Ramos (cell line): Measurements from ENCODE around the gene PTPRT.

Experiments used
- in situ Hi-C: fragments of 300-500 bp; cut with MboI; formaldehyde crosslinking; loops from one replicate; pipeline ENCODE4 v1.14.3; 2022; ENCODE audit warnings: low sequenced_read_pairs; ENCODE audit not compliant: unreplicated experiment

Gene PTPRT

GRCh38 chr20:43189554-43190331, at the start of gene PTPRT:
TSS of gene PTPRT (minus strand) at chr20:43189906. CDS start at chr20:43189733, 173 bp downstream.
- in situ Hi-C loops, result loop anchor here (25.0 kb wide), 1 partner anchor 1452 kb away; no protein-coding TSS in a partner anchor

- in situ Hi-C loops, result no loop called here
These were observed 49.1 kb upstream of the PTPRT start for GRCh38 chr20:43238833-43239232.

- in situ Hi-C loops, result no loop called here
These were observed 48.6 kb upstream of the PTPRT start for GRCh38 chr20:43238266-43238665.

DNA sequence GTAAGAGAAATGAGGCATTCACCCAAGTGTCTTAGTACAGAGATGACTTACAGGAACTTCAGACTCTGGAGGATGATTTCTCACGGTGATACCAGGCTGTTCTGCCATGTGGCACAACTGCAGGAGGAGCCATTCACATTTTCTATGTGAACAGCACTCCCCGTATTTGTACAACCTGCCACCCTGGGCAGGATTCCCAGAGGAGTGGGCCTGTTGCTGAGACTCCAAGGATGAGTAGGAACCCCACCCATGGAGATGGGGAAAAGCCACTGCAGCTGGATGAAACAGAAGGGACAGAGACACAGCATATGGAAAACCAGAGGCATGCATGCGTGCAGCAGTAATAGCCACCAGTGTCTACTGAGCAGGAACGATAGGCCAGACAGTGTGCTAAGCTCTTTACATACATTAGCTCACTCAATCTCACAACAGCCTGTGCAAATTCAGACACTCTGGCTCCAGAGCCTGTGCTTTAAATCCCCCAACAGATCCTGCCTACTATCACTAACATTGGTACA, 48.0 kb upstream of the PTPRT start:
- in situ Hi-C loops, result no loop called here

DNA sequence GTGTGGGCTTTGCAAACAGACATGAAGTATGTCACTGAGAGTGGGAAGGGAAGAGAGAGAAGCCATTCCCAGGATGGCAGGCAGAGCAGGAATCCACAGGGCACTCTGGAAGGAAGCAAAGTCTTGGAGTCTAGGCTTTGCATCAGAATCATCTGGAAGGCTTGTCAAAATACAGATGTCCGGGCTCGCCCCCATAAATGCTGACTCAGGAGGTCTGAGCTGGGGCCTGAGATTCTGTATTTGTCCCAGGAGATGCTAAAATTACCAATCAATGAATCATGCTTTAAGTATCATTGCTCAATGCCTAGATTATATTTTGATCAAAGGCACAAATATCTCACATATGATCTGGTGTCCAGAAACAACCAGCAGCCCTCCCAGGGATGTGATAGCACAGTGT, 46.3 kb upstream of the PTPRT start:
- in situ Hi-C loops, result no loop called here

DNA sequence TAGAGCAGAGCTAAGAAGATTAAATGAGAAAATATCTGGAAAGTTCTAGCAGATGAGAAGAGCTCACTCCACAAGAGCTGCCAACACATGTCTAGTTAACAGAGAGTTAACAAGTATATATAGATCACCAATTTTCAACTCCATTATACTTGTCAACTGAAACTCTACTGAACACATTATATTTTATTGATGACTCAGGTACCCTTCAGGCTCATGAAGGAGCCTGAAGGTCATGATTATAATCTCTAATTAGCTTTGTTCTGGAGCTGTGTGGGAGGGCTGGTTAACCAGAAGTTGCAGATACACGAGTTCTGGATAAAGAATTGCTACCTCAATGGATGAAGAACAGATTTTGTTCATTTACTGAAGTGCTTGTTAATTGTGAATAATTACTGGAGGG, 42.1 kb upstream of the PTPRT start:
- in situ Hi-C loops, result no loop called here

DNA sequence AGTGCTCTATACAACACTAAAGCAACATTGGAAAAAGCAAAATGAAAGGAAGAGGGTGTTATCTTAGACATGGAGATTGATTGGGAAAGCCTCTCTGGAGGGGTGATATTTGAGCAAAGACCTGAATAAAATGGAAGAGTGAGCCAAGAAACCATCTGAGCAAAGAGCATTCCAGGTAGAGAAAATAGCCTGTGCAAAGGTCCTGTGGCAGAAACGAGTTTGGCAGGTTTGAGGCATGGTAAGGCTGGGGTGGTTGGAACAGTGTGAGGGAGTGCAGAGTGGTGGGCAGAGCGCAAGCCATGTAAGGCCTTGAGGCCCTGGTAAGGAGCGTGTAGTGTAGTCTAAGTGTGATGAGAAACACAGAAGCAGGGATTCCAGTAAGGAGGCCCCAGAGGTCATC, 40.0 kb upstream of the PTPRT start:
- in situ Hi-C loops, result no loop called here

GRCh38 chr20:43220612-43221011, 30.9 kb upstream of the PTPRT start:
- in situ Hi-C loops, result no loop called here

- in situ Hi-C loops, result no loop called here
These were observed 21.2 kb upstream of the PTPRT start for GRCh38 chr20:43210901-43211300.

DNA sequence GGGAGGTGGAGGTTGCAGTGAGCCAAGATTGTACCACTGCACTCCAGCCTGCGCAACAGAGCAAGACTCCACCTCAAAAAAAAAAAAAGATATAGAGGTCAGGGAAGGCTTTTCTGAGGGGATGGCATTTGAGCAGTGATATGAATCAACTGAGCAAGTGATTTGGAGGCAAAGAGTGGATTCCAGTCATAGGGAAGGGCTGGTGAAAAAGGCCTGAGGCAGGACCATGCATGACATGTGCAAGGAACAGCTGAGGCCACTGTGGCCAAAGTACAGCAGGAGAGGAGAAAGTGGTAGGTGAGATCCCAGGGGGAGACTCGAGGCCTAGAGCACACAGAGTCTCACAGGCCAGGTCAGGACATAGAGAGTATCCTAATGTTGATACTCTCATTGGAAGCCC, 20.1 kb upstream of the PTPRT start:
- in situ Hi-C loops, result no loop called here

DNA sequence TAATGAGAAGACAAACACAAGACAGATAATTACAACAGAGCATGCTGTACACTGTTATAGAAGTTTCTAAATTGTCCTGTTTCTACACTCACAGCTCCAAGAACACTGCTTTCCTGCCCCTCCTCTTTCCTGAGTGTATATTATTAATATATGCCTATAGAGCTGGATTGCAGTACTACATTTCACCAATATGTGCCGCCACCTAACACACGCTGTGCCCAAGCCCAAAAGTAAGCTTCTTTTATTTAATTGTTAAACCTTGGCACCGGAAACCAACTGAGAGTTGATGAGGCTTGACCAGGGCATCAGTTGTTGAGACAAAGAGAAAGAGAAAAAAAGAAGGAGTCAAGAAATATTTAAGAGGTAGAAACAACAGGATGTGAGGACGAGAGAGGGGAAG, 16.0 kb upstream of the PTPRT start:
- in situ Hi-C loops, result no loop called here

GRCh38 chr20:43202100-43202499, 12.4 kb upstream of the PTPRT start:
- in situ Hi-C loops, result no loop called here

DNA sequence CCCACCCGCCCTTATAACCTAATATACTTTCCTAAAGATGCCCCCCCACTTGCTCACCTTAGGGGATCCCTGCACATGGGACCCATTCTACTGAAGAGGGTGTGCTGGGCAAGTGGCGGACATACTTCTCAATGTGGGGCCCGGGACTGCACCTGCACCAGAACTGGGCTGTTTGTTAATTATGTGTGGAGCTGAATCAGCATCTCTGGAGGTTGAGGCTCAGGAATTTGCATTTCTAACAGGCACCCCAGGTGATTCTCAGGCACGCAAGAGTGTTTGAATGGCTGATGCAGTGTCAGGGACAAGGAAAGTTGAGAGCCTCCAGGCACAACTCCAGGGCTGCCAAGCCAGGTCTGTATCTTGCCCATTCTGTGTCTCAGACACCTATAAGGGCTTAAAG, 8.9 kb upstream of the PTPRT start:
- in situ Hi-C loops, result loop anchor here (25.0 kb wide), 1 partner anchor 1461 kb away; no protein-coding TSS in a partner anchor

GRCh38 chr20:43196243-43196642, 6.5 kb upstream of the PTPRT start:
- in situ Hi-C loops, result loop anchor here (25.0 kb wide), 1 partner anchor 1459 kb away; no protein-coding TSS in a partner anchor

- in situ Hi-C loops, result loop anchor here (25.0 kb wide), 1 partner anchor 1457 kb away; no protein-coding TSS in a partner anchor
These were observed 4.4 kb upstream of the PTPRT start for GRCh38 chr20:43194137-43194536.

- in situ Hi-C loops, result loop anchor here (25.0 kb wide), 1 partner anchor 1456 kb away; no protein-coding TSS in a partner anchor
These were observed 3.7 kb upstream of the PTPRT start for GRCh38 chr20:43193443-43193842.

DNA sequence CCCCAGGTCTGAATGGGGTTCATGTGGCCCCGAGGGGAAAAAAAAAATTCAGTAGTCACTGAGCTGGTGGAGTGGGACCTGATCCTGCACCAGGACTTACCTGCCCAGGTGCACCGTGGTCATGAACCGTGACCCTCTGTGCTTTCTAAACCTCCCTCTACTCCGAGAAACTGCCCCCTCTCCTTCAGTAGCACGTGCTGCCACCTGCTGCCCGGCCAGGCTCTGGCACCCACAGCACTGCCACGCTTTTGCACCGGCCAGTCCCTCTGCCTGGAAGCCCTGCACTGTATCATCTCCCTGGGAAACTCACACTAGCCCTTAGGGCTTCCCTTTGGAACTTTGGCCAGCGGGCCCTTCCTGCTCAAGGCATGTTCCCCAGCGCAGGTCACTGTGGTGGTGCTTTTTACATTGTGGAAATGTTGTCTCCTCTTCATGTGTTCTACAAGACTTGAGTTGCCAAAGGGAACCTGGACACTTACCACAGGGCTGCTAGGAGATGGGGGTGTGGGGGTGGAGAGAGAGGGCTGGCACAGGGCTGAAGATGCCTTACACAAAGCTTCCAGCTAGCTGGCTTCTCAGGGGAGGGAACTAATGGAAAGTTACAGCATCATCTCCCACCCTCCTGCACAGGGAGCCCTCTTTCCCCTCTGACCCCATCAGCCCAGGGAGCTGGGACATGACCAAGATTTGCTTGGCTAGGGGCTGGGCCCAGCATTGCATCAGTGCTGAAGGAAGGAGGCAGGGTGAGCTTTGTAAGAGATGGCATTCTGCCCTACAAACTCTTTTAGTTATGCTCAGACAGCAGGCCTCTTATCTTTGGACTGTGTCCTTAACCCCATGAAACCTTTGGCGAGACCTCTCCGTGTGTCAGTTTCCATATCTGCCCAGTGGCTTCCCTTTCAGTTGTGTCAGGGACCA, 2.5 kb upstream of the PTPRT start:
- in situ Hi-C loops, result loop anchor here (25.0 kb wide), 1 partner anchor 1455 kb away; no protein-coding TSS in a partner anchor

DNA sequence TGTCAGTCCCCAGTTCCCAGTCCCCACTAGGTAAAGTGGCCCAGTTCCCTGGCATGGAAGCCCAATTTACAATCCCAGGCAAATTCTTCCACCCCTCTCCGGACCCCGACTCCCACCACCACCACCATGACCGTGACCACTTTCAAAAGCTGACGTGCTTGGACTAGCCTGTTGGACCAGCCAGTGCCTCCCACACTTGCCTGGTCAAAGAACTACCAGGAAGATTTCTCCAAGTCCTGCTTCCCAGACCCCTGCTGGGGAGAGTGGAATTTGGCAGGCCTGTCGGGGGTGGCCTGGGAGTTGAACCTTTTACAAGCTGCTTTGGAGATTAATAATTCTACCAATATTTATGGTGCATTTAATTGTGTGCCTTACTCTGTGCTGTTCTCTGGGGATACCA, 1.4 kb upstream of the PTPRT start:
- in situ Hi-C loops, result loop anchor here (25.0 kb wide), 1 partner anchor 1454 kb away; no protein-coding TSS in a partner anchor

GRCh38 chr20:43190332-43190953, 737 bp upstream of the PTPRT start:
- in situ Hi-C loops, result loop anchor here (25.0 kb wide), 1 partner anchor 1453 kb away; no protein-coding TSS in a partner anchor
